ENCODE results near the gene PLB1.
"Not testable (repeated sequence)": the region's sequence is repeated elsewhere in the genome, so short reads cannot be mapped to it uniquely, and the experiment has no call there.

Gene PLB1

GRCh38 chr2:28653892-28654662 is 158.2 kb downstream of the PLB1 start:
- DNase-seq = no peak

GRCh38 chr2:28654663-28655320 is 158.9 kb downstream of the PLB1 start:
- no peak for DNase-seq

GRCh38 chr2:28656937-28657615 is 161.2 kb downstream of the PLB1 start:
- DNase-seq = no peak

DNA sequence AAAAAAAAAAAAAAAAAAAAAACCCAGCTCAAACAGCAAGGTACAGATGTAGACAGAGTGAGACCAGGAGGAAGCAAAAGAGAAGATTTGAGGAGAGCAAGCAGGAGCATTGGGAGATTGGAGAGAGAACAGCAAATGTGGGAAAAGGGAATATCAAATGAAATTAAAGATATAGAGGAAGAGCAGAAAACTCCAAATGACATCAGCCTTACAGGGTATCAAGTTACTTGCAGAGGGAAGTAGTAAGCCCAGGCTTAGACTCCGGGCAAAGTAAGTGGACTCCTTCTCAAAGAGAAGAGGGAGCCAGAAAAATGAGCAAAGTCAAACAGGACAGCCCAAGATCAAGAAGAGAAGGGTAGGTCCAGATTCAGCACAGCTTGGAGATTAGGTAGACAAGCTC is 162.5 kb downstream of the PLB1 start:
- DNase-seq = no peak

DNA sequence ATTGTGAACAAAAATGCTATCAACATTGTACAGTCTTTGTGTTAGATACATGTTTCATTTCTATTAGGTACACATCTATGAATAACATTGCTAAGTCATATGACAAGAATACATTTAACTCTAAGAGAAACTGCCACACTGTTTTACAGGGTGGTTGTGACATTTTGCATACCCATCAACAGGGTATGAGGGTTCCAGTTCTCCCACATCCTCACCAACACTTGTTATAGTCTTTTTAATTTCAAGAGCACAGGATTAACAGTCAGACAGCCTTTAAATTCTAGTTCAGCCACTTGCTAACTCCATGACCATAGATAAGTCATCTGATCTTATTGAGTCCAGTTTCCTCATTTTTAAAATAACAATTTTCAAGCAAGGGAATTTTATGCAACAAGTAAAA is 163.3 kb downstream of the PLB1 start:
- DNase-seq = no peak

- no peak for DNase-seq
These were observed 165.7 kb downstream of the PLB1 start for GRCh38 chr2:28661589-28662001.

- no peak for DNase-seq
These were observed 166.2 kb downstream of the PLB1 start for GRCh38 chr2:28662044-28662443.

DNA sequence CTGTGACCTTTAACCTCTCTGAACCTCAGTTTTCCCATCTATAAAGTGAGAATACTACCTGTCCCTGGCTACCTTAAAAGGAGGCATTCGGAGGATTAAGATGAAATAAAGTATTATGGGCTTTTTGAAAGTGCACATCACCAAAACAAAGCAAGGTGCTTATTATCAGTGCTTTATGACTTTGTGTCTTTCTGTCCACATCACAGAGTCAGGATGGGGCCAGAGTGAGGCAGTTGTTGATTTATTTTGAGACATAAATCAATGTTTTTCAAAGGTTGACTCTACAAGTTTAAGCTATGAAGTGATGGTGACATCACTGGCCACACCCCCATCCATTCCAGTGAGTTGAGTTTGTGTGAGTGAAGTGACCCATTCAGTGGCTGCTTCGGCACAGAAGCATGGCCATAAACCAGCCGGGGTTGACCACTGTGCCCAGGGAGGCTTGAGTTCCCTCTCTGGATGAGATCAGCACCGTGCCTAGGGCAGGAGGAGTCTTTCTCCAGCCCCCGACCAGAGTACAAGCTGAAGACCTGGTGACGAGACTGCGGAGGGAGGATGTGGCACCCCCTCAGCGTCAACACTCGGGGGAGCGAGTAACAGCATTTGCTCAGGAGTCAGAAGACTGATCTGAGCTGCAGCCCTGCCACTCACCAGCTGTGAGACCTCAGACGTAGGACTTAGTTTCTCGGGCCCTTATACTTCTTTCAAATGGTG is 166.8 kb downstream of the PLB1 start:
- DNase-seq = no peak

- no peak for DNase-seq
These were observed 167.5 kb downstream of the PLB1 start for GRCh38 chr2:28663359-28663758.

GRCh38 chr2:28664120-28664842 is 168.4 kb downstream of the PLB1 start:
- DNase-seq = no peak

DNA sequence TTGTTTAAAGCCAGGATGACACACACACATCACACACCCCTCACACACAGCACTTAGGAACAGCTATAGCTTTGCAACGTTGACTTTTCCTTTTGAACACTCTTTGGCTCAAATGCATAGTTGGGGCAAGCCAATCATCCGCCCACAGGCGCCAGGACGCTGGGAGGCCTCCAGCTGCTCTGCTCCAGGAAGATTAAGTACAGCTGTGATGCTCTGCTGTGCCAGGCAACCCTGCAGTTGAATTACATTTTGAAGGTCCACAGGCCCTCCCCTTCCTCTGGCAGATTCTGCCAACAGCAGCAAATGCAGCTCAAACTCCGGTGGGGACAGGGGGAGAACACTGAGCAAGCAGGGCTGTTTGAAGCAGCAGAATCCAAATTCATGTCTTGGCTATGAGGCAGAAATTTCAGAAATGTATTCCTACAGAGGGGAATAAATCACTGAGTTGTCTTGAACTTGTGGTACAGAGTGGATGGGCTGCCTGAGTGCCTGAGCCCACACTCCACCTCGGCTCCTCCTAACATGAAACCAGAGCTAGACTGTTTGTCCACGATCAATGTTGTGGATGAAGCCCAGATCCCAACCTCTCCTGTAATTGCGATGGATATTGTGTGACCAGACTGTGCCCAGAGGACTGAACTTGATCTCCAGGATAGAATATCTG is 169.3 kb downstream of the PLB1 start:
- DNase-seq = no peak

DNA sequence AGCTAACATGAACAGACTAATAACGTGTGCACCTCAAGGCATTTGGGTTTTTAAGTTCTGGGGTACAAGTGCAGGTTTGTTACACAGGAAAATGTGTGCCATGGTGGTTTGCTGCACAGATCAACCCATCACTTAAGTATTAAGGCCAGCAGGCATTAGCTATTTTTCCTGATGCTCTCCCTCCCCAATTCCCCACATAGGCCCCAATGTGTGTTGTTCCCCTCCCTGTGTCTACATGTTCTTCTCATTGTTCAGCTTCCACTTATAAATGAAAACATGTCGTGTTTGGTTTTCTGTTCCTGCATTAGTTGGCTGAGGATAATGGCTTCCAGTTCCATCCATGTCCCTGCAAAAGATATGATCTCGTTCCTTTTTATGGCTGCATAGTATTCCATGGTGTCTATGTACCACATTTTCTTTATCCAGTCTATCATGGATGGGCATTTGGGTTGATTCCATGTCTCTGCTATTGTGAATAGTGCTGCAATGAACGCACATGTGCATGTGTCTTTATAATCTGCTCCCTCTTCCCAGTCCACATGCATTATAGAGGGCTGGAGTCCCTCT is 170.0 kb downstream of the PLB1 start:
- not testable (repeated sequence) for DNase-seq

DNA sequence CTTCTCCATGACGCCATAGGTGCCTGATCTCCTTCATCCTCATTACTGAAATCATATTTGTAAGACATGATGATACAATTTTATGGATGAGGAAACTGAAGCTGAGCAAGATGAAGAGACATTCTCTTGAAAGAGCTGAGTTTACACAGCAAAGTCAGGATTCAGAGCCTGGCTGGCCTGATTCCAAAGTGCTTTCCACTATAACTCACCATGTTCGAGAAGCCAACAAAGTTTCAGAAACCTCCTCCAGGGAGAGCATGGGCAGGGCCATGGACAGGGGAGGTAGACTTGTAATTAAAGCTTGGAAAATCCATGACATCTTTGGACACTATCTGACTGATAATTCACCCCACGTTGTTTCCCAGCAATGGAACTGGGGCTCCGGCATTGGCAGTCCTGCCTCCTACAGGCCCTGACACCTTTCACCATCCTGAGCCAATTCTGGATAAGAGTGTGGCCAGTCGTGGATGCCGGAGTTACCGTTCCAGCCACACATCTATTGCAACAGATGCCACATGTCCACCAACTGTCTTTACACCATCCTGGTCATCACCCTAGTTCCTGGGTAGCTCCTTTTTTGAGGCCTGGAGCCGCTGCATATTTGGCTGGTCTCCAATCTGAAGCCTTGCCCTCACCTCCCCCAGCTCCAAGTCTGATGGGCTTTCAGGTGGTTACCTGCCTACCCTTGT is 170.8 kb downstream of the PLB1 start:
- no peak for DNase-seq

GRCh38 chr2:28667261-28667660 is 171.4 kb downstream of the PLB1 start:
- DNase-seq = no peak

DNA sequence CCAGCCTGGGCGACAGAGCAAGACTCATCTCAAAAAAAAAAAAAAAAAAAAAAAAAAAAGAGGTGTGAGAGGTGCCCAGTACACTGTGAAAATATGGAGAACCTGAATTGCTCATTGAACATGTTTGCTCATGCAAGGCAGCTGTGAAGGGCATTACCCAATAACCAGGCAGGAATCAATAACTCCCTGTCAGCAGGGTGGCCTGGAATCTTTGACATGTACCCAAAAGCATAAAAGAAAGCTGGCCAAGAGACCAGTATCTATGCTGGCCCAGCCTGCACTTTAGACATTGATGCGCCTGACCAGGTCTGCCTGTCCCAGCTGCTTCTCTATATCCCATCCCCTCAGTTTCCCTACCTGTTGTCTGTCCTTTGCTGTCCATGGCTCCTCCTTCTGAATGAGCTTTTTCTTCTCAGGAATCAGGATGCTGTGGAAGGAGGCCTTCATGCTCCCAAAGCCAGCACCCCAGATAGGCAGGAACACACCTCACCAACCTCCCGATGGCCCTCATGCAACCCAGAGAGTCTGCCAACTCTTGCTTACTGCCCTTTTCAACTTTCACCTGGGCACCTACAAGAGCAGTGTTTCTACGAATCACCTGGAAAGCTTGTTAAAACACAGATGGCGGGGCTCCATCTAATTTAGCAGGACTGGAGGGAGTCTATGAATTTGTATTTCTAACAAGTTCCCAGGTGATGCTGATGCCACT is 172.4 kb downstream of the PLB1 start:
- DNase-seq = no peak

- DNase-seq = no peak
These were observed 173.0 kb downstream of the PLB1 start for GRCh38 chr2:28668880-28669279.

- DNase-seq = no peak
These were observed 175.0 kb downstream of the PLB1 start for GRCh38 chr2:28670856-28671255.

- DNase-seq = no peak
These were observed 177.5 kb downstream of the PLB1 start for GRCh38 chr2:28673338-28673737.

- no peak for DNase-seq
These were observed 178.3 kb downstream of the PLB1 start for GRCh38 chr2:28674062-28674712.

DNA sequence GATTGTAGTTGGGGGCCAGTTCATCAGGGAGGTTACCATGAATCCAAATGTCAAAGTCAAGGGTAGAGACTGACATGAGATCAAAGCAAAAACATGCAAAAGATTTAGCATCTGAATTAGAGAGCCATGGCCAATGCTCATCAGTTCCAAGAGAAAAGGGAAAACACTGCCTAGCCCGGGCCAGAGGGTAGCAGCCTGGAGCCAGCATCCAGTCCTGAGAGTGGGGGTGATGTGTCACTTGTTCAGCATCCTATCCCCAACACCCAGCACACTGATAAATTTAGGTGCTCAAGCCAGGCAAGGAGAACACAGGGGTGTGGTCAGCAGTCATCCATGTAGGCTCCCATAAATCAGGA is 178.8 kb downstream of the PLB1 start:
- DNase-seq = no peak
